Inflammatory macrophage (primary cell): Measurements from ENCODE around the gene NDFIP2.

Experiments
- DNase-seq, 2 donors: peaks; one replicate each; pipeline ENCODE4 v3.0.0-alpha.2; 2020 to 2022

The NDFIP2 gene

DNA sequence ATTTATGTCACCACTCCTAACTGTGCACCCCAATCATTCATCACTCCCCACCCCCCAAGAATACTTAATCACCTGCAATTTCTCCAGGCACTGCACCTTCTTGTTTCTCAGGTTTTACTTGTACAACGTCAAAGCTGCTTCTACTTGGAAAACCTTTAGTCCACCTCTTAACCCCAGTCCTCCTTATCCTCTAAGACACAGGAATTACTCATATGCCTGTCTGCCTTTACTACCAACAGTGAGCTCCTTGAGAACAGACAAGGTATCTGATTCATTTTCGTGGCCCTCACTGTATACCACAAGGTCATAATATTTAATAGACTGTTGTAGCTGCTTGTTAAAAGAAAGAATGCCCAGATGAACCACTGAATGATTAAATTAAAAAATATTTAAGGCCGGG, 21.0 kb upstream of the NDFIP2 start:
- no peak for DNase-seq

- no peak for DNase-seq
Observed at GRCh38 chr13:79462895-79463294, 18.1 kb upstream of the NDFIP2 start.

DNA sequence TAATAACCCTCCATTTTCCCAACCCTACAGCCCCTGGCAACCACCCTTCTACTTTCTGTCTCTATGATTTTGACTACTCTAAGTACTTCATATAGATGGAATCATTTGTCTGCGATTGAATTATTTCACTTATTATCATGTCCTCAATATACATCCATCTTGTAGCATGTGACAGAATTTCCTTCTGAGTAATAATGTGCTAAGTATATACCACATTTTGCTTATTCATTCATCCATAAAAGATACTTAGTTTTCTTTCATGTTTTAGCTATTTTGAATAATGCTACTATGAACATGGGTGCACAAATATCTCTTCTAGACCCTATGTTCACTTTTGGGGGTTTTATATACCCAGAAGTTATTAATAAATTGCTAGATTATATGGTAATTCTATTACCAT, 17.4 kb upstream of the NDFIP2 start:
- DNase-seq = no peak

GRCh38 chr13:79466872-79467271, 14.1 kb upstream of the NDFIP2 start:
- DNase-seq = no peak

- no peak for DNase-seq
Observed at GRCh38 chr13:79468402-79468801, 12.6 kb upstream of the NDFIP2 start.

DNA sequence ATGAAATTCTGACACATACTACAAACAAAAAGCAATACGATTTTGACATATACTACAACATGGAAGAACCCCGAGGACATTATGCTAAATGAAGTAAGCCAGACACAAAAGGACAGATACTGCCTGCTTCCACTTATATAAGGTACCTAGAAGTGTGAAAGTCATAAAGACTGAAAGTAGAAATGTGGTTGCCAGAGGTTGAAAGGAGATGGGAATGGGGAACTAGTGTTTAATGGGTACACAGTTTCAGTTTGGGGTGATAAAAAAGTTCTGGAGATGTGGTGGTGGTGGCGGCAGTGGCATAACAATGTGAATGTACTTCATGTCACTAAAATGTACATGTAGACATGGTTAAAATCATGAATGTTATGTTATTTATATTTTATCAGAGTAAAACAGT, 12.1 kb upstream of the NDFIP2 start:
- DNase-seq = no peak

DNA sequence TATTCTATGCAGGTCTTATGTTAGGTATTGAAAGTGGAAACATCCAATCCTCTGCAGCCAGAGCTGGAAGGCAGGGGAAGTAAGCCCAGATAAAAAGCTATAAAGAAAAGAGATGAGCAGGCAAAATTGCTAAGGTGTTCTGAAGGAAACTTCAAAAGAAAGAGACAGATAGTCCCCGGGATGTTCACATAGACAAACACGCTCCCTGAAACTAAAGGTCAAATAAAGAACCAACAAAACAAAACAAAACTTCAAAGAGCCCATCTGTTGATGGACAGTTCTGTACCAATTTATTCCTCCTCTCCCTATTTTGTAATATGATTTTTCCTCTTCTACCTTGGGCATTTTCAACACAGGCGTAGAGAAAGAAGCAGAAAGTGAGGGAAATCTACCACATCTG, 11.3 kb upstream of the NDFIP2 start:
- no peak for DNase-seq

DNA sequence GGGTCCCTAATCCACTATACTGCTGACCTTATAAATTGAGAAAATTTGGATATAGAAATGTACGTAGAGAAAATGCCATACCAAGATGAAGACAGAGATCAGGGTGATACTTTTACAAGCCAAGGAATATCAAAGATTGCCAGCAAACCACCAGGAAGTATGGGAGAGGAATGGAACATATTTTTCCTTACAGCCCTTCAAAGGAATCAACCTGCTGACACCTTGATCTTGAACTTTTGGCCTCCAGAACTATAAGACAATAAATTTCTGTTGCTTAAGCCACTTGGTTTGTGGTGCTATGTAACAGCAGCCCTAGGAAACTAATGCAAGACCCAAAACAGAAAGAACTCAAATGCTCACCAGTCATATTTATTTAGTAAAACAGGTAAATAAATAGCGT, 10.3 kb upstream of the NDFIP2 start:
- no peak for DNase-seq

- DNase-seq = no peak
Observed at GRCh38 chr13:79475569-79475968, 5.4 kb upstream of the NDFIP2 start.

GRCh38 chr13:79477968-79478367, 3.0 kb upstream of the NDFIP2 start:
- DNase-seq = no peak

DNA sequence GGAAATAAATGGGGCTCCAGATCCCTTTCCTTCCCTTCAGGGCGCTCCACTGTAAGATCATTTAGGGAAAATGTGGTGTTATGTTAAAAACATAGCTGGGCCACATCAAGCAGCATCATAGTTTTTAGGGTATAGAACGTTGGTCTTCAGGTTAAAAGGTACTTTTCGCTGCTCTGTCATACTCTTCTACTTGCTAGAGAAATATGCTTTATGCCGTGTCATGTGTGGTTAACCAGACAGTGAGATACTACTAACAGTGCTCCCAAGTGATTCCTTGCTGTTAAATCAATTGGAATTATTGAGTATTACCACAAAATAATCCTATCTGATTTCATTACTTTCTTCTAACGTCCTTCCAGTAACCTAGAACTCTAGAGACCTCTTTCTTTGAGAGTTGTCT, 1.1 kb upstream of the NDFIP2 start:
- DNase-seq = no peak

DNA sequence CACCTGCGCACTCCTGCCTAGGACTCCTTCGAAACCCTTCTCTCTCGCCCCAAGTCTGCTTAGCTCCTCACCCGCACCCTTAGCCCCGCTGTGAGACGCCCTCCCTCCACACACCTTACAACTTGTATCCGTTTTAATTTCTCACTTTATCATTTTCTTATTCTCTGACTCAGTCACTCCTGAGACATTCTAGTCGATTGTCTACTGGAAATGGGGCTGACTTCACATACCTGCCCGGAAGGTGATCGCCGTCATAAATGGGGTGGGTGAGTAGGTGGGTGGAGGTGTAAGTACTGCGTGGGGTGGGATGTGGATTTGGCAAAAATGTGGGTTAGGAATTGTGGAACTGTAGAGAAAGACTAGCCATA, 714 bp downstream of the NDFIP2 start:
- no peak for DNase-seq

GRCh38 chr13:79482281-79482970, 1.5 kb downstream of the NDFIP2 start:
- DNase-seq = no peak

DNA sequence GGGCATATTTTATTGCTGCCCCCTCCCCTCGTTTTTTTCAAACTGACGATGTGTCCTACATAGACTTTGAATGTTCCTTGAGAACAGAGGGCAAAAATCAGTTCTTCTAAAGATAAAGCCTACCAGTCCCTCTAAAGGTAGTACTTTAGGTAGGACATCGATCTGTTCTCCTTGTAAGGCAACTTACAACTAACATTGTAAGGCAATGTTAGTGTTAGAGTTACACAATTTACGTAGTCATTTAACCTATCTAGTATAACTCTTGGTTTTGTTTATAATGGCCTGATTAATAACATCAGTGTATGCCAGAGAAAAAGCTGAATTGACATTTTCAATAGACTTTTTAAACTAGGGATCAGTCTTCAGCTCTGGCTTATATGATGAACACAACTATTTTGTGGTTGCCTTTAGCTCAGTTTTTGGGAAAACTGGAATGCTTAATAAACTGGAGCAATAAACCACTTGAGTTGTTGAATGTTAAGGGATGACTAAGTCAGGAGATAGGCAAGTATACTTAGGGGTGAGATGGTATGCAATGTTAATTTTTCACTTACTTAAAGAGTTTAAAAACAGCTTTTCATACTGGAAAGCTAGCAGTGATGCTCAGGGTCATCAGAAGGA, 2.2 kb downstream of the NDFIP2 start:
- no peak for DNase-seq

- DNase-seq = no peak
Observed at GRCh38 chr13:79485014-79485811, 4.3 kb downstream of the NDFIP2 start.

DNA sequence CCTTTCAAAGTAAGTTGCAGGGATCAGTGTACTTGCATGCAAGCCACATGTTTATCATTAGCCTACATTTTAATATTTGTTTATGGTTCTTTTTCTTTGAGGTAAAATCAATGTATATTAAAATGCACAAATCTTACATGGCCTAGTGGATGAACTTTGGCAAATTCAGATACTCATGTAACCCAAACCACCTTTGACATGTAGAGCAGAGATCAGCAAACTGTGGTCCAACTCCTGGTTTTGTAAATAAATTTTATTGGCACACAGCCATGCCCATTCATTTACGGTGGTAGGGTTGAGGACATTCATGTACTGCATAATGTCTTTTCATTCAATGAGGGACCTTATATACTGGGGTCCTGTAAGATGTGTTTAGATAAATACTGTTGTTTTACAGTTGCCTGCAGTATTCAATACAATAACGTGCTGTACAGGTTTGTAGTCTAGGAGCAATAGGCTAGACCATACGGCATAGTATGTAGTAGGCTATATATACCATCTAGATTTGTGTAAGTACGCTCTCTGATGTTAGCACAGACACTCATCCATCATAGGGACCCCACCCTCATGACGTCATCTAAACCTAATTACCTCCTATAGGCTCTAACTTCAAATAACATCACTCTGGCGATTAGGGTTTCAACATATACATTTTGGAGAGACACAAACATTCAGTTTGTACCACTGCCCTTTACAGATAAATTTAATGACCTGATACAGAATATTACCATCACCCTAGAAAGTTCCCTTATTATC, 5.7 kb downstream of the NDFIP2 start:
- DNase-seq = no peak

DNA sequence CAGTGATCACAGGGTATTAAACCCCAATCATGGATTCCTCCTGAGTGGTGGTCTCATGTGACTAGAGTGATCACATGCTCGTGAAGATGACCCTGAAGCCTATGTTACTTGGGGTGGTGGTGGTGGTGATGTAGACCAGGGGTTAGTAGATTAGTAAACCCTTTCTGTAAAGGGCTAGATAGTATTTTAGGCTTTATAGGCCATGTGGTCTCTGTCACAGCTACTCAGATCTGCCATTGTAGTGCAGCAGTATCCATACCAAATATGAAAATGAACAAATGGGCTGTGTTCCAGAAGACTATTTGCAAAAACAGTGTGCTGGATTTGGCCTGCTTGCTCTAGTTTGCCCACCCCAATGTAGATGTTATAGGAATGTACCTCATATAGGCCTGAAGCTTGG, 9.4 kb downstream of the NDFIP2 start:
- DNase-seq = no peak

DNA sequence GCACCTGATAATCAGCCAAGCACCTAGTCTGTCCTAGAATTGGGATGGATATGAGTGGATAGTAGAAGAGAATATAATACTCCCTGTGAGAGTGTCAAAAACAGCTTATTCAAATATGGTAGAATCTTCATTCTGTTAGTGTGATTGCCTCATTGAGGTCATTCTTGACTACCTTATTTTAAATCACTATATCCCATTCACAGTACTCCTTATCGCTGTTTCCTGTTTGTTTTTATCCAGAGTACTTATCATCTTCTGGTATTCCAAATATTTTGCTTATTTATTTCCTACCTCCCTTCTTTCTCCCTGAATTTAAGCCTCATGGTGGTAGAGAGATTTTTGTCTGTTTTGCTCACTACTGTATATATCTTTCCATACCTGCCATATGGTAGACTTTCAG, 9.9 kb downstream of the NDFIP2 start:
- no peak for DNase-seq

DNA sequence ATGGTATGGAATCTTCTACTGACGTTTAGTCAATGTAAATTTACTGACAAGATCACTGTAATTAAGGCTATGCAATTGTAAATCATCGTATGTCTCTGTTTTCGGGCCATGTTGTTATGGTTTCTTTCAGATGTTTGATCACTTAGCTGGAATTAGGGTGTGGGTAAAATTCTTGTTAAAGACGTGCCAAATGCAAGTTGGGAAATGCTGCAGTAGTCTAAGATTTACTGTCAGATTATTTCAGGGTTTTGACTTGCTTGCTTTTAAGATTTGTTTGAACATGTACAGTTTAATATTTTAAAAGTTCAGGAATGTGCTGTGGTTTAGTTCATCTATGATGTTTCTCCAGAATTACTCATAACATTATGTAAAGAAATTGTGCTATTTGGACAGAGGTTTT, 10.8 kb downstream of the NDFIP2 start:
- DNase-seq = no peak

DNA sequence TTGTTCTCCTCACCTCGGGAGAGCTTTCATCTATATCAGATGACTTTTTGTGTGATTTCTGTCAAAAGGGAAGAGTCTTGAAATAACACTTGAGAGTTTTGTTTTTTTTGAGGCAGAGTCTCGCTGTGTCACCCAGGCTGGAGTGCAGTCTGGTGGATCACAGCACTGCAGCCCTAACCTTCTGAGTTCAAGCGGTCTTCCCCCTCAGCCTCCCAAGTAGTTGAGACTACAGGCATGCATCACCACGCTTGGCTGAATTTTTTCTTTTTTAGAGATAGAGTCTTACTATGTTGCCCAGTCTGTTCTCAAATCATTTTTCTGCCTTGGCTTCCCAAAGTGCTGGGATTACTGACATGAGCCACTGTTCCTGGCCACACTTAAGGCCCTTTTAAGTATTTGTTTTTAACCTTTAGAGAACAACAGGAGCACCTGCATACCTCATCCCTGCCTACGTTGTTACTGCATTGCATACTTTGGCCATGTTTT, 11.4 kb downstream of the NDFIP2 start:
- no peak for DNase-seq

DNA sequence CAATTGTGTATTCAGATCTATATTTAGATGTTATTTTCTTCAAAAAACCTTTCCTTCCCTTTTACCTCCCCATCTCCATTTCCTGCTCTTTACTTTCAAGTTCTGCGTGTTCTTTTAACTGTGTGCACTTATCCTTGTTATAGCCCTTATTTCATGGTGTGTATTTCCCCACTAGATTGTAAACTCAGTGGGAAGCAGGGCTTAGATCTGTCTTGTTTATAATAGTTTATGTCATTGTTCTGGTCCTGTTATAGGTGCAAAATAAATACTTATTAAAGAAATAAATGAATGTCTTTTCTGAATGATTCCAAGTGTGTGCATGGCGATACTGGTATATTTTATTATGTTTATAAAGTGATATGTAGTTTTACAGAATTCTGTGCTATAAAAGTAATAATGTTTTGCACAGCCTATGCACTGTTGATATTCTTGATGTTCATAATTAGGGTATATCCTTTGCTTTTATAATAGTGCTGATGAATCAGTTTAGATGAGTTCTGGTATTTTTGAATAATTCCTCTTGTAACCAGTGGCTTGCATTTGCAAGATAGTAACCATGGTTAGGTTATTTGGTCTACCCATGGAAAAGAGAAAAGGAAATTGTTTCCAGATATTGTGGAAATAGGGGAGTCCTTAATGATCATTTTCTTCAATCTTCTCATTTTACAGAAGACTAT, 12.1 kb downstream of the NDFIP2 start:
- DNase-seq = no peak

DNA sequence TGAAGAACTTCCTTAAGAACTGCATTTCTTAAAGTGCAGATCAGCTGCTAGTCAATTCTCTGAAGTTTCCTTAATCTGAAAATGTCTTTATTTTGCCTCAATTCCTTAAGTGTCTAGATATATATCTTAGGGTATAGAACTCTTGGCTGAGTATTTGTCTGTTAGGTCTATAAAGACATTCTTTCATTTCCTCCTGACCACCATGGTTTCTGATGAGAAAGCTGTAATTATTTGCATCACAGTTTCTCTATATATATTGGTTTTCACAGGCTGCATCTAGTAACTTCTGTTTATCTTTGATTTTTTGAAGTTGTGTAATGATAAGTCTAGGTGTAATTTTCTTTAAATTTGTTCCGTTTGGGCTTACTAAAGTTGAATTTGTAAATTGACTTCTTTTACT, 15.2 kb downstream of the NDFIP2 start:
- no peak for DNase-seq

DNA sequence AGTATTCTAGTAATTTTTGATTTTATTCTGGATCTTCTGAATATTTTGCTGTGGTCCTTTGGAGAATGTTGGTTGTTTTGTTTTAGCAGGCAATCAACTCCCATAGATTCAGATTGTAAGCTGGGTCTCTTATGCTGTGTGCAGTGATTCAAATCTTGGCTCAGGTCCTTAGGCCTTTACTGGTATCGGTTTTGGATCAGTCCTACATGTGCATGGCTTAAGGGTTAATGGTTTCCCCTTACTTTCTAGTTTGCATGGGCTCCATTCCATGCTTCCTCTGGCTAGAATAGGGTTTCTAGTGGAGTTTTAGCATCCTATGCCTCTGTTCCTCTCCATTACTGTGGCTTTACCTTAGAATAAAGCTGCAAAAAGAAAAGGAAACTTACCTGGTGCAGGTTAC, 16.1 kb downstream of the NDFIP2 start:
- no peak for DNase-seq
